CD4-positive, alpha-beta memory T cell (primary cell): ENCODE measurements around the gene SLC5A3. TPM values are rescaled to one million over a fixed set of nuclear protein-coding genes. Genes with fewer than 3 reads are reported as not detected.

Experiments
- CTCF ChIA-PET: fragments of 350-600 bp; sonication (Branson Sonifier 250); formaldehyde crosslinking; loops from one replicate; lab custom pipeline; 2021; ENCODE audit warnings: inconsistent platforms; ENCODE audit not compliant: partially characterized antibody; lab: Charles Lee
- POLR2A ChIA-PET: fragments of 350-600 bp; sonication (Branson Sonifier 250); formaldehyde crosslinking; loops from one replicate; lab custom pipeline; 2021; ENCODE audit not compliant: partially characterized antibody; lab: Charles Lee
- DNase-seq, 5 donors: peaks; one replicate each; pipeline versions ENCODE4 v3.0.0 to v3.0.0-alpha.2; 2020 to 2022; ENCODE audit warnings: mixed read lengths in 1 of 5
- H3K27ac ChIP-seq: one replicate; pipeline ENCODE4 v1.7.0; 2013; ENCODE audit warnings: low read depth, low read length
- H3K27me3 ChIP-seq: 2 replicates; pipeline ENCODE4 v1.7.0; 2013; ENCODE audit warnings: mild to moderate bottlenecking, low read length, moderate library complexity; ENCODE audit not compliant: insufficient read depth
- H3K36me3 ChIP-seq: 2 replicates; pipeline ENCODE4 v1.7.0; 2013; ENCODE audit warnings: mild to moderate bottlenecking, low read length, moderate library complexity; ENCODE audit not compliant: insufficient read depth
- H3K4me1 ChIP-seq: 2 replicates; pipeline ENCODE4 v1.7.0; 2013; ENCODE audit warnings: mild to moderate bottlenecking, low read length, moderate library complexity; ENCODE audit not compliant: insufficient read depth
- H3K4me3 ChIP-seq, 2 donors: one replicate each; pipeline ENCODE4 v1.7.0; 2013; ENCODE audit warnings: low read length in 2 of 2, mild to moderate bottlenecking in 1 of 2
- H3K9me3 ChIP-seq, 2 donors: one replicate each; pipeline ENCODE4 v1.7.0; 2013; ENCODE audit warnings: low read length in 2 of 2, control low read depth in 1 of 2; ENCODE audit not compliant: control insufficient read depth in 1 of 2
- H3K27ac Mint-ChIP-seq, 7 donors: one replicate each; pipeline ENCODE4 v1.8.0; 2020 to 2021; ENCODE audit warnings: mixed read lengths in 7 of 7, mild to moderate bottlenecking in 6 of 7, inconsistent platforms in 3 of 7, moderate library complexity in 3 of 7
- H3K27me3 Mint-ChIP-seq, 2 donors: one replicate each; pipeline ENCODE4 v1.8.0; 2020 to 2021; ENCODE audit warnings: mixed read lengths in 2 of 2
- H3K36me3 Mint-ChIP-seq, 2 donors: one replicate each; pipeline ENCODE4 v1.8.0; 2020 to 2021; ENCODE audit warnings: mixed read lengths in 2 of 2, inconsistent platforms in 1 of 2, mild to moderate bottlenecking in 1 of 2
- H3K4me1 Mint-ChIP-seq, 4 donors: one replicate each; pipeline ENCODE4 v1.8.0; 2020 to 2021; ENCODE audit warnings: mixed read lengths in 4 of 4, mild to moderate bottlenecking in 1 of 4
- H3K4me3 Mint-ChIP-seq, 8 donors: one replicate each; pipeline ENCODE4 v1.8.0; 2020 to 2021; ENCODE audit warnings: mixed read lengths in 8 of 8, mild to moderate bottlenecking in 7 of 8, moderate library complexity in 6 of 8, inconsistent platforms in 3 of 8
- H3K9me3 Mint-ChIP-seq, 8 donors: one replicate each; pipeline ENCODE4 v1.8.0; 2020 to 2021; ENCODE audit warnings: mixed read lengths in 8 of 8, mild to moderate bottlenecking in 5 of 8, inconsistent platforms in 3 of 8, moderate library complexity in 1 of 8
- intact Hi-C: fragments of 100-400 bp; cut with micrococcal nuclease; formaldehyde crosslinking; loops from one replicate; pipeline ENCODE4 v1.15.1; 2023
- polyA plus RNA-seq, 2 donors: library from polyadenylated mRNA; unstranded; fragments of 300-500 nt; fragmentation: Illumina TruSeq; gene quantifications; one replicate each; pipeline ENCODE4 v1.2.3, GENCODE V29; 2021
- total RNA-seq, 2 experiments: library from RNA; stranded (reverse); gene quantifications; one replicate each; pipeline ENCODE4 v1.2.3, GENCODE V29; 2021

The SLC5A3 gene
- total and polyA plus RNA-seq, 4 experiments from 2014 or later, result 0.68 to 33.4 (median 17.1) TPM

DNA sequence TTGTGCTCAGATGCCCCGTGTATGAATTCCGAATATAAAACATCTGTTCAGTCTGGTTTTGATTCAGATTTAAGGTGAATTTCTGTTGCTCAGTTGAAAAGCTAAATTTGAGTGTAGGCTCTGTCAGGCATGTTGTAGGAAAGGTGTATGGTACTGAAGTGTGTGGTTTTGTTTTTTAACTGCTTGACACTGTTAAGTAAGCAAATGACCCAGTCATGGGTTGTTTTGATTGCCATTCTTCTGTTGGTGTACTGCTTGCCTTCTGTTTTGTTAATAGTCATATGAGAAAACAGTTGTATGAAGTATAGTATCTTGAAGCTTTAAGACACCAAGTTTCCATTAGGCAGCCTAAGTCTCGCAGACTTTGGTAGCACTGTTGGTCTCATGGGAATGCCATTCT is 10.0 kb downstream of the SLC5A3 start:
- CTCF ChIA-PET, result no interaction called here
- no peaks in the 10 kb centered on the region for H3K9me3 Mint-ChIP-seq
- H3K36me3 Mint-ChIP-seq, result peaks cover 17 to 29% of the 10 kb centered on the region in 2 donors
- H3K4me1 Mint-ChIP-seq, result peaks cover 46 to 67% (median 56%) of the 10 kb centered on the region in 4 donors
- H3K4me1 ChIP-seq, result peaks cover 91% of the 10 kb centered on the region
- H3K9me3 ChIP-seq, result no peaks in the 10 kb centered on the region
- H3K4me3 Mint-ChIP-seq, result peak overlapping the region in 5 of 8 donors; percentile 7 to 55 (median 18)
- DNase-seq, result no peak
- POLR2A ChIA-PET, result interaction anchor here (0.8 to 1.2 kb wide), 3 partner anchors 9 to 136 kb away, joined by 3 to 4 read pairs (median 4); no protein-coding TSS in a partner anchor
- H3K27me3 ChIP-seq, result no peaks in the 10 kb centered on the region
- intact Hi-C loops, result no loop called here
- no peak overlapping the region for H3K4me3 ChIP-seq
- no peak overlapping the region for H3K27ac ChIP-seq
- H3K36me3 ChIP-seq, result no peaks in the 10 kb centered on the region
- H3K27me3 Mint-ChIP-seq, result no peaks in the 10 kb centered on the region
- no peak overlapping the region for H3K27ac Mint-ChIP-seq

DNA sequence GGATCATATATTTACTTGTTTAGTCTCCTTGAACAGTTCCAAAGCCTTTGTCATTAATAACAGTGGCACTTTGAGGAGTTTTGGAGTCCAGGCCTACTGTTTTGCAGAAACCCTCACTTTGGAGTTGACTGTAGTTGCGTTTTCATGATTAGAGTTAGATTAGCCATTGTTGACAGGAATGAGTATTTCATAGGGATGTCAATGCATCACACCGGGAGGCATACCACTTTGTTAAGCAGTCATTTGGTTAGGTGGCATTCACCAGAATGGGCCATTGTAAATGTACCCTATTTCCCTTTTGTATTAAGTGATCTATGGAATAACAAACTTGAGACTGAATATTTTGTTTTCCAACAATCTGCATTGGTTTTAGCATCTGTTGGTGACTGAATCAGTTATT is 11.8 kb downstream of the SLC5A3 start:
- Histone ChIP-seq H3K27me3 (no peaks in the 10 kb centered on the region), H3K27ac (no peak overlapping the region), H3K36me3 (no peaks in the 10 kb centered on the region), H3K9me3 (no peaks in the 10 kb centered on the region), H3K4me1 (peaks cover 85% of the 10 kb centered on the region), H3K4me3 (no peak overlapping the region)
- Mint-ChIP-seq H3K27ac (no peak overlapping the region), H3K4me3 (no peak overlapping the region), H3K36me3 (peaks cover 17 to 27% of the 10 kb centered on the region in 2 donors), H3K27me3 (no peaks in the 10 kb centered on the region), H3K9me3 (no peaks in the 10 kb centered on the region), H3K4me1 (peaks cover 41 to 63% (median 45%) of the 10 kb centered on the region in 4 donors)
- no peak for DNase-seq
- ChIA-PET POLR2A (no interaction called here), CTCF (no interaction called here)
- intact Hi-C loops, result no loop called here

DNA sequence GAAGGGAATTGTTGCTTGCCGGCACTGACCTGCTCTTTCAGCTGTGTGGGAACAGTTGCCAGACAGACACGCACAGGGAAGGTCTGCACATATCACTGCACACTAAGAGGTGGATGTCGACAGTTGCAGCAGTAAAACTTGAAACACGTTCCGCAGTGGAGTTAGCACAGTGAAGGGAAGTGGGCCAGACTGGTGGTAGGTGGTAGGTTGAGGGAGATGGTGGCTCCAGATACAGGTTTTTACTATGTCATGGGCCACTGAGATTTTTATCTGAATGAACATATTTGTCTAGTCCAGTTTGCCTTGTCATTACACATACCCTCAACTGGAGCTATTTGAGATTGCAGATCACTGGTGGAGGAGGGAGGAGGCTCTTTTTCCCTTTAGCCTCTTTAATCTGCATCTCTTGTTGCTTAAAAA is 13.5 kb downstream of the SLC5A3 start:
- Mint-ChIP-seq H3K27ac (no peak overlapping the region), H3K27me3 (no peaks in the 10 kb centered on the region), H3K4me3 (no peak overlapping the region), H3K9me3 (no peaks in the 10 kb centered on the region), H3K4me1 (peaks cover 43 to 61% (median 44%) of the 10 kb centered on the region in 4 donors), H3K36me3 (peaks cover 14 to 16% of the 10 kb centered on the region in 2 donors)
- intact Hi-C loops, result no loop called here
- Histone ChIP-seq H3K27me3 (no peaks in the 10 kb centered on the region), H3K9me3 (no peaks in the 10 kb centered on the region), H3K36me3 (no peaks in the 10 kb centered on the region), H3K27ac (no peak overlapping the region), H3K4me3 (no peak overlapping the region), H3K4me1 (peaks cover 83% of the 10 kb centered on the region)
- ChIA-PET CTCF (interaction anchor here (1.2 kb wide), 1 partner anchor 10 kb away, joined by 3 read pairs; no protein-coding TSS in a partner anchor), POLR2A (interaction anchor here (0.8 kb wide), 1 partner anchor 13 kb away, joined by 3 read pairs; no protein-coding TSS in a partner anchor)
- DNase-seq, result peak in 1 of 5 donors; percentile 56

DNA sequence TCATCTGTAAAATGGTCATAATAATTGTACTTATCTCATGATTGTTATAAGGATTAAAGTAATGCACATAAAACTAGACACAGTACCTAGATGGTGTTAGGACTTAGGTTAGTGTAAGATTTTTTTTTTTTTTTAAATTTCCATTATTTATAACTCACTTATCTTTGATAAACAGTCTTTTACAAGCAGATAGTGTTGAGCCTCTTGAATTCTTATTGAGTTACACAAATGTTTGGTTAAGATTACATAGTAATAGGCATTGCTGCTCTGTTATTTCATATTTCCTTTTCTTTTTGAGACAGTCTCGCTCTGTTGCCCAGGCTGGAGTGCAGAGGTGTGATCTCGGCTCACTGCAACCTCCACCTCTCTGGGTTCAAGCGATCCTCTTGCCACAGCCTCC is 15.4 kb downstream of the SLC5A3 start:
- Histone ChIP-seq H3K4me1 (peaks cover 77% of the 10 kb centered on the region), H3K27me3 (no peaks in the 10 kb centered on the region), H3K4me3 (no peak overlapping the region), H3K36me3 (no peaks in the 10 kb centered on the region), H3K9me3 (no peaks in the 10 kb centered on the region), H3K27ac (no peak overlapping the region)
- CTCF ChIA-PET, result interaction anchor here (4.5 kb wide), 1 partner anchor 12 kb away, joined by 19 read pairs; no protein-coding TSS in a partner anchor
- Mint-ChIP-seq H3K9me3 (no peaks in the 10 kb centered on the region), H3K27ac (peak overlapping the region in 1 of 7 donors; percentile 70), H3K27me3 (no peaks in the 10 kb centered on the region), H3K36me3 (peaks cover 4 to 8% of the 10 kb centered on the region in 2 donors), H3K4me3 (no peak overlapping the region), H3K4me1 (peaks cover 36 to 50% (median 41%) of the 10 kb centered on the region in 4 donors)
- DNase-seq, result no peak
- POLR2A ChIA-PET, result interaction anchor here (0.8 to 1.2 kb wide), 3 partner anchors 12 to 157 kb away, joined by 3 to 5 read pairs (median 3); no protein-coding TSS in a partner anchor
- intact Hi-C loops, result no loop called here

DNA sequence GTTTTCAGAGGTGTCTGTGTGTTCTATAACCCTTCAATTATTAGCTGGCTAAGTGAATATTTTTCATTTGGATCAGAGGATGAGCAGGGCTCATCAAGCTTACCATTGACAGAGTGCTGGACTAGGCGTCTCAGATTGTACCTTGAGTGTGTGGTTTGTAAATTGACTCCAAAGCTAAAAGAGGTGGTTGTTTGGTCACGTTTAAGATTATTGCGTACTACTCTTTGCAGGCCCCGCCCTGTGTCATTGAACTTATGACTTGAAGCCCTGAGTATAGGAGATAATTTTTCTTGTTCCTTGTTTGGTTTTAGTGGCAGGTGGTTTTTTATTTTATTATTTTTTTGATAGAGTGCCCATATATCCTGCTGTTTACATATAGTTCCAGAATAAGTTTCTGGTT is 17.7 kb downstream of the SLC5A3 start:
- no peak overlapping the region for H3K4me3 ChIP-seq
- no peak for DNase-seq
- H3K27ac ChIP-seq, result no peak overlapping the region
- Mint-ChIP-seq H3K9me3 (no peaks in the 10 kb centered on the region), H3K4me3 (peak overlapping the region in 2 of 8 donors; percentile 5 to 7), H3K27ac (peak overlapping the region in 1 of 7 donors; percentile 48), H3K4me1 (peaks cover 36 to 51% (median 42%) of the 10 kb centered on the region in 4 donors), H3K27me3 (no peaks in the 10 kb centered on the region), H3K36me3 (peaks cover 22 to 25% of the 10 kb centered on the region in 2 donors)
- POLR2A ChIA-PET, result interaction anchor here (2.4 kb wide), 1 partner anchor 167 kb away, joined by 6 read pairs; no protein-coding TSS in a partner anchor
- H3K36me3 ChIP-seq, result peaks cover 13% of the 10 kb centered on the region
- no peaks in the 10 kb centered on the region for H3K27me3 ChIP-seq
- H3K9me3 ChIP-seq, result no peaks in the 10 kb centered on the region
- intact Hi-C loops, result loop anchor here (2.0 kb wide), 1 partner anchor 16 kb away; no protein-coding TSS in a partner anchor
- peaks cover 63% of the 10 kb centered on the region for H3K4me1 ChIP-seq
- CTCF ChIA-PET, result interaction anchor here (1.1 to 4.7 kb wide), 8 partner anchors 10 to 257 kb away, joined by 3 to 29 read pairs (median 4); no protein-coding TSS in a partner anchor

DNA sequence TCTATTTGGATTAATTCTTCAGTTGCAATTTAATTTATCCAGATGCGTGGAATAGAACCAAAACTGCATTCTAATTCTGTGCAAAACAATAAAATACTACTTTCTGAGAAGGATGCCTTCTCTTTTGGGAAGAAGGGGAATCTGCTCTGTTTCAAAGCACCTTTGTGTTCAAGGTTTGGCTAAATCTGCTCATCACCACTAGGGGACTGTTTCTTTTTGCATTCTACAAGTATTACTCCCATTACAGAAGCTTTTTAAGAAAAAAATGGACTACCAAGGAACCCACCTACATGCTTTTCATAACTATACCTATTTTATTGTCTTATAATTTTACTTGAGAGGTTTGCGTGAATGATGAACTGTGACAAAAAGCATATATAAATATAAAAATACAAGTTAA is 18.2 kb downstream of the SLC5A3 start:
- intact Hi-C loops, result loop anchor here (2.0 kb wide), 1 partner anchor 17 kb away; no protein-coding TSS in a partner anchor
- H3K4me3 Mint-ChIP-seq, result peak overlapping the region in 3 of 8 donors; percentile 7 to 62 (median 11)
- Histone ChIP-seq H3K27ac (no peak overlapping the region), H3K4me3 (no peak overlapping the region), H3K4me1 (peaks cover 58% of the 10 kb centered on the region), H3K9me3 (no peaks in the 10 kb centered on the region), H3K27me3 (no peaks in the 10 kb centered on the region), H3K36me3 (peaks cover 16% of the 10 kb centered on the region)
- H3K27me3 Mint-ChIP-seq, result no peaks in the 10 kb centered on the region
- peaks cover 28 to 29% of the 10 kb centered on the region in 2 donors for H3K36me3 Mint-ChIP-seq
- H3K4me1 Mint-ChIP-seq, result peaks cover 39 to 57% (median 45%) of the 10 kb centered on the region in 4 donors
- H3K9me3 Mint-ChIP-seq, result no peaks in the 10 kb centered on the region
- peak overlapping the region in 2 of 7 donors; percentile 30 to 41 for H3K27ac Mint-ChIP-seq
- DNase-seq, result no peak
- POLR2A ChIA-PET, result interaction anchor here (2.4 kb wide), 1 partner anchor 167 kb away, joined by 6 read pairs; no protein-coding TSS in a partner anchor
- CTCF ChIA-PET, result interaction anchor here (1.1 to 4.7 kb wide), 6 partner anchors 9 to 256 kb away, joined by 3 to 29 read pairs (median 6); no protein-coding TSS in a partner anchor

DNA sequence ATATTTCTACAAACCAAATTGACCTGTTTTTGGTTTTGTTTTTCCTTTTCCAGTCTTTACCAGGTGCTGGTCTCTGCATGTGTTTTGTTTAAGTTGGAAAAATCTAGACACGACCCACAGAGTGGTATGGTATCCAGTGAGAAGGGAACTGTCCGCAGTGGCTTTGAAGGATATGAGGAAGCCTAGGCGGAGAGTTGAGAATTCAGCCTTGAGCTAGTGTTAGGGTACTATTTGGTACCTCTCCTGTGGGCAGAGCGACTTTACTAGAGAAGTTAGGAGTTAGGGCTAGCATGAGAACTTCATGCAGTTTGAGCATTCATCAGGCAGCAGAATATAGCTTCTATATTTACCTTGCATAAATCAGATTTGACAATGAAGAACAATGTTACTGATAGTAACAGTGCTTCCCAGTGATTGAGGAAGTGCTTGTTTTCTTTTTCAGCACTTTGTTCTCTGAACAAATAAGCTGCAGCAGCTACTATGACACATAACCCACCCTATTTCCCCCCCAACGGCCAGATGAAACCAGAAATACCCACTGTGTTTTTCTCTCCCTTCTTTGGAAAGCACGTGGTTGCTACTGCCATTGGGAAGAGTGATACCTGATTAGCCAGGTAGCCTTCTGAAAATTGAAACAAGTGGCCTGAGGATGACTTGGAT is 19.0 kb downstream of the SLC5A3 start:
- Mint-ChIP-seq H3K4me3 (peak overlapping the region in 3 of 8 donors; percentile 8 to 31 (median 15)), H3K36me3 (peaks cover 35 to 36% of the 10 kb centered on the region in 2 donors), H3K27me3 (no peaks in the 10 kb centered on the region), H3K9me3 (no peaks in the 10 kb centered on the region), H3K27ac (peak overlapping the region in 4 of 7 donors; percentile 6 to 70 (median 22)), H3K4me1 (peaks cover 47 to 65% (median 52%) of the 10 kb centered on the region in 4 donors)
- H3K9me3 ChIP-seq, result no peaks in the 10 kb centered on the region
- H3K4me3 ChIP-seq, result no peak overlapping the region
- CTCF ChIA-PET, result interaction anchor here (0.8 to 4.7 kb wide), 7 partner anchors 9 to 169 kb away, joined by 3 to 29 read pairs (median 4); no protein-coding TSS in a partner anchor
- intact Hi-C loops, result no loop called here
- H3K27me3 ChIP-seq, result no peaks in the 10 kb centered on the region
- H3K4me1 ChIP-seq, result peaks cover 50% of the 10 kb centered on the region
- POLR2A ChIA-PET, result interaction anchor here (0.9 to 2.1 kb wide), 2 partner anchors 9 to 144 kb away, joined by 5 to 12 read pairs; no protein-coding TSS in a partner anchor
- peaks cover 16% of the 10 kb centered on the region for H3K36me3 ChIP-seq
- no peak overlapping the region for H3K27ac ChIP-seq
- no peak for DNase-seq
